GM18498 (cell line): ENCODE data around the gene GDE1.

Source experiments
- ATAC-seq: cut with Tn5 transposase; IDR thresholded peaks from one replicate; pipeline ENCODE4 v1.9.1; 2021; ENCODE audit warnings: mild to moderate bottlenecking, moderate library complexity; ENCODE audit not compliant: unreplicated experiment

Gene GDE1

DNA sequence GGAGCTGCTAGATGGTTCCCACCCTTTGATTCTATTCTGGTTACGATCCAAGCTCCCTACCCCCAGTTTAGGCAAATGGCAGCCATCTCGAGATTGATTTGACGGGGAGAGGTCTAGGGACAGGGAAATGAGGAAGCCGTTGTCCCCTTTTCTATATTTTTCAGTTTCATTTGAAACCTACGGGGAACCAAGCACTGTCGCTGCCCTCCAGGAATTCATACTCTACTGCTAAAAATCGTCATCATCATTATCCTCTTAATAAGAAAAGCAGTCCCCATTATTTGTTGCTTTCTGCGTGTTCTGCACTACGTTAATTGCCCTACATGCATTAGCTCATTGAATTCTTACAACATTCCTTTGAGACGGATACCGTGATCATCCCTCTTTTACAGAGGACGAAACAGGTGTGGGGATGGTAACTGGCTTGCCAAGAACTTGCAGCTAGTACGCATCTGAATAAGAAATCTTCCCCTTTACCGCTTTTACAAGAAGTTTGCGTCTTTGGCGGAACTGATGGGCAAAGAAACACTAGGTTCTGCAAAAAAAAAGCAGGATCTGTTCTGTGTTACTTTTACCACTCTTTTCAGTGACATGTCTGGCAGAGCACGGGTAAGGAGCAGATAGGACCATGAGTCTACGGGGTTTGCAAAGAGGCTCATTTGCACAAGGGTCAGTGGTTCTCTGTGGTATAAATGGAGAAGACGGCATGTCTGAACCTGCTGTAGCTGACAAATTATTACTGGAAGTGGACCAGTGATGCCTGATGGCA is 2.9 kb upstream of the GDE1 start:
- peak; percentile 30 for ATAC-seq

DNA sequence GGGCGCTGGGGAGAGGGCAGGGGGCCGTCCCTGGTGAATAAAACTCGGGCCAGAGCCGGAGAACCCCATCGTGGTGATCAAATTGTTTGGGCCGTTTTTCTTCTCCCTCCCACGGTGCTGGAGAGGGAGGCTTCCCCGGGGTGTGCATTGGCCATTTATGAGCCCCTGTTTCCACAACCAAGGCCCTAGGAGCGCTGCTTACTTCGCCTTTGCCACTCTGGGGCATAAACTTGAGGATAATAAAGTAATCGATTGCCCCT is 2.4 kb upstream of the GDE1 start:
- ATAC-seq, result no peak

DNA sequence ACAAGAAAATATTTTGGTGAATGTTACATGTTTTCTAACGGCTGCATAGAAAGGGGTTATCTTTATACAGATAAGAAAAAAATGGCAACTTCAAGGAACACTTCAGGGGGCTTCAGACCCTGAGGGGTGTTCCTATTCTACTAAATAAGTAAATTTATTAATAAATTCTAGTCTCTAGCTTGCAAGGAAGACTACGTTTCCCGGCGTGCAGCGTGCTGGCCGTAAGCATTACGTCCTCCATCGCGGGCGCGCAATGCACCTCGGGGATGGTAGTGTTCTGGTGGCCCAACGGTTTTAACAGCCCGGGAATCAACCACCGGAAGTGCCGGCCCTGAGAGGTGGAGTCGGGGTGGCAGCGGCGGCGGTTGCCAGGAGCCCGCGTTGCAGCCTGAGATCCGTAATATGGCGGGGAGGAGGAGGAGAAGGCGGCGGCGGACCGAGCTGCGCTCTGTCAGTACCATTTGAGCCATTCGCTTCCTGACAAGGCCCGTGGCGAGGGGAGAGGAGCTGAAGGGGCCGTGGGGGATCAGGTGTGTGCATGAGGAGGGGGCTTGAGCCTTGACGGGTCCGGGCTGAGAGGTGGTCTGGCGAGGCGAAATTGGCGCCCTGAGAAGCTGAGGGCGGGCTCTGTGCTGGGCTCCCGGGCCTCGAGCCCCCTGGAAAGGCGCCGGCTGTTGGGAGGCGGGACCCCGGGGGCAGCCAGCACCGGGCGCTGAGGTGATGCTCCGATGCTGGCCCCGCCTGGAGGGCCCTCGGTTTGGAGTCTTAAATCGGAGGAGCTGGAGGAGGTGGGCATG is 1.9 kb upstream of the GDE1 start, which contains the start of gene CCP110:
TSS of gene CCP110 (plus strand) at position 384 of the 797 bp plus-strand sequence. CDS start 3,940 bp downstream, outside the sequence.
- peak; percentile 72 for ATAC-seq

DNA sequence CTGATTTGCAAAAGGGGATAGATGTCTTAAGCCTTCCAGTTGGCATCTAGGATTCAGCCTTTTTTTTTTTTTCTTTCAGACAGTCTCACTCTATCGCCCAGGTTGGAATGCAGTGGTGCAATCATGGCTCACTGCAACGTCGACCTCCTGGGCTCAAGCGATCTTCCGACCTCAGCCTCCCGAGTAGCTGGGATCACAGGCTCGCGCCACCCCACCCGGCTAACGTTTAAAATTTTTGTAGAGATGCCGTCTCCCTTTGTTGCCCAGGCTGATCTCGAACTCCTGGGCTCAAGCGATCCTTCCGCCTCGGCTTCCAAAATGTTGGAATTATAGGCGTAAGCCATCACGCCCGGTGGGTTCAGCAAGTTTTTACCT is 1.3 kb upstream of the GDE1 start:
- ATAC-seq, result no peak

DNA sequence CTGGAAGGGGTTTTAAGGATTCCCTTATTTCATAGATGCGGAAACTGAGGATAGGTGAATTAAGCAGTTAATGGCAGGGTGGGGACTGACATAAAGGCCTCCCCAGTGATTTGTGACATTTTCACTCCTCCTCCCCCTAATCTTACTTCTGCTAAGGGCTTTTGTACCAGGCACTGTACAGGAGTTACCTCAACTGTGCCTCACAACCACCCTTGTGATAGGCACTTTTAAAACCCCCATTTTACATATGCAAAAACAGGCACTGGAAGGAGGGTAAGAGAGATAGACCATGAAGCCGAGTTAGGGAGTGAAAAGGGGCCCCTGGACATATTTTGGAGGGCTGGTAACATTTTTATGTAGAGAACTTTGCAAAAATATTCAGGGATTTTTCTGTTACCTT is 862 bp upstream of the GDE1 start:
- no peak for ATAC-seq

DNA sequence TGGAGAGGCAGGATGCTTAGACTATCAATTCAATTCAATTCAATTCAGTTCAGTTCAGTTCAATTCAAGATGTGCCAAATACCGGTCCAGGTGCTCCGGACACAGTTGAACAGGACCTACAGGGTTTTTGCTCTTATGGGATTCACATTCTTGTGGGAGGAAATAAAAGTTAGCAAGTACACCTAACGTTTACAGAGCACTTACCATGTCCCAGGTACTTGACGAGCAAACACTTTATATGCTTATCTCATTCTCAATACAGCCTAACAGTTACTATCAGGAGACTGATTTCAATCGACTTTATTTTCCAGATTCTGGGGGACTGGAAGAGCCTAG is 467 bp upstream of the GDE1 start:
- ATAC-seq, result no peak

DNA sequence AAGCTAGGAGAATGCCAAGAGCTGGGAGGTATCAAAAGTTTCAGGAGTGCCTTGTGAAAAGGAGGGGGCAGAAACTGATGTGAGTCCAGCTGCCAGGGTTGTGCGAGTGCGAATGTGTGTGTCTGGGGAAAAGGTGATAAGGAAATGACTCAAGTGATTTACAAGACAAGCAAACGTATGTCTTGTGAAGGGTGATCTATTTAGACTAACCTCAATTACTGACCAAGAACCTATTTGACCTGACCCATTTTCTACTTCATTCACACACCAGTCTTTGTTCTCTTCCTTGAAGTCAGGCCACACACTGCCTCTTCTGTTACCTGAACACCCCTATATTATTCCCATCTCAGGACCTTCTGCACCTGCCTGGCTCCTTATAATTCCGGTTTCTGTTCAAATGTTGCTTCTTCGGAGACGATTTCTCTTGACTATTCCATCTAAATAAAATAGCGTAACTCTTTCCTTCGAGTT is 1.0 kb downstream of the GDE1 start:
- no peak for ATAC-seq

DNA sequence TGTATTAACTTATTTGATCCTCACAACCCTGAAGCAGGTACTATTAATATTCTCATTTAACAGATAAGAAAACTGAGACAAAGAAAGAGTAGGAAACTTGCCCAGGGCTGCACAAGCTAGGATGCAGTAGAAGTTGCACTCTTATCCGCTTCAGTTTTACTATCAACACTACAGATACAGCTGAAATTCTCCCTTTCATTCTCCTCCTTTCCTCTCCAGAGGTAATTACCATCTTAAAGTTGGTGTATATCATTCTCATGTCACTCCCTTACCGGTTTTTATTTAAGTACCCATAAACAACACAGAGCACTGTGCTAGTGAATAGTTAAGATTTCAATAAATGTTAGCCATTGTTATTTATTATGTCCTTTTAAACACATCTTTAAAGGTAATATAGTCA is 3.5 kb downstream of the GDE1 start:
- ATAC-seq, result no peak

DNA sequence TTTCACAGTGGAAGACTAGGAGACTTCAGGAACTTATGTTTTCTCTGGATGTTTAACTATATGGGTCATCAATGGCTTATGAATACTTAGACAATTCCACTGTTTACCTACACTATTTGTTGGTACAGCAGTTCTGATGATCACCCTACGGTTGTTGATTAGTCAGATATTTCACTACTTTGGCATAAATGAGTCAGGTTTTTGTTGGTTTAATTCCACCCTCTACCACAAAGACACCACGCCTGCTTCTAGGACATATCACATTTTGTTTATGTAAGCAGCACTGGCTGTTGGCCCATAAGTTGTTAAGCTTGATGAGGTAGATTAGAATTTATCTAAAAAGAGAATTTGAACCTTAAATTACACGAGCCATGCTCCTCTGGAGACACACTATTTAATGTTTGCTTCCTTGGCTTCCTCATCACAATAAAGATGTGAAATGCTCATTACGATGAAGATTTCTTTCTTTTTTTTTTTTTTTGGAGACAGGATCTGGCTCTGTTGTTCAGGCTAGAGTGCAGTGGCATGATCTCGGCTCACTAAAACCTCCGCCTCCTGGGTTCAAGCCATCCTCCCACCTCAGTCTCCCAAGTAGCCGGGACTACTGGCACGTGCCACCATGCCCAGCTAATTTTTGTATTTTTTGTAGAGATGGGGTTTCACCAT is 4.3 kb downstream of the GDE1 start:
- no peak for ATAC-seq

DNA sequence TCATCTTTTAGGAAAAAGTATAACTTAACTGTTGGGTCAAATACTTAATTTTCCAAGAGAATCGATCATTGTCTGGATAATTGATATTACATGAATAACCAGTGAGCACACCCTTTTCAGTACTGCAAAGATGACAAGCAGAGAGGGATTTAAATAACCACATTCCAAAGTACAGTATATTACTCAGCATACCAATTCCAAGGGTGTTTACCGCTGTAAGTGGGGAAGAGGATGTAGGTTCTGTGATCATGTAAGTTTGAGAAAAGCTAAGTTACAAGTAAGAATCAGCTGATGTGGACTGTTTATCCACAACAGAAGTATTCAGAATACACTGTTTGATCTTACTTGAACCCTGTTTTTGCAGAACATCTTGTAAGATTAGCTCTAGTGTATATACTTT is 6.1 kb downstream of the GDE1 start:
- no peak for ATAC-seq

DNA sequence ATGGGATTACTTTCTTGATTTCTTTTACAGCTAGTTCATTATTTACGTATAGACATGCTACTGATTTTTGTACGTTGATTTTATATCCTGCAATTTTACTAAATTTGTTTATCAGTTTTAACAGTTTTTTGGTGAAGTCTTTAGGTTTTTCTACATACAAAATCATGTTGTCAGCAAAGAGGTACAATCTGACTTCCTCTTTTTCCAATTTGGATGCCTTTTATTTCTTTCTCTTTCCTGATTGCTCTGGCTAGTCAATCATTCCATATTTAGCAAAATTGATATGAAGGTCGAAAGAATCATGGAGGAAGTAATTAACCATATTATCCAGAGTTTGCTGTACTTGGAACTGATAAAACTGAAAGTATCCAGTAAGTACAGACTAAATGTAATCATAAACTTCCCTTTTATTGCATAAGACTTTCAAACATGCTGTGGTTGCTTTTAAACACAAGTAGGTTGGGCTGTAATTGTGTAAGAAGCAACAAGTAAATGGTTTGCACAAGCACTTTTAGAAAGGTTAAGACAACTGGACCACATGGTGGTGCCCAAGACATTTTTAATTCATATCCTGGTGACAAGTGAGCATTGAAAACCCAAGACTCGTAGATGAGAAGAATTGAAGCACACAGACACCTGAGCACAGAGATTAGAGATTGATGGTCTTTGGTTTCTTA is 8.4 kb downstream of the GDE1 start:
- ATAC-seq, result no peak

DNA sequence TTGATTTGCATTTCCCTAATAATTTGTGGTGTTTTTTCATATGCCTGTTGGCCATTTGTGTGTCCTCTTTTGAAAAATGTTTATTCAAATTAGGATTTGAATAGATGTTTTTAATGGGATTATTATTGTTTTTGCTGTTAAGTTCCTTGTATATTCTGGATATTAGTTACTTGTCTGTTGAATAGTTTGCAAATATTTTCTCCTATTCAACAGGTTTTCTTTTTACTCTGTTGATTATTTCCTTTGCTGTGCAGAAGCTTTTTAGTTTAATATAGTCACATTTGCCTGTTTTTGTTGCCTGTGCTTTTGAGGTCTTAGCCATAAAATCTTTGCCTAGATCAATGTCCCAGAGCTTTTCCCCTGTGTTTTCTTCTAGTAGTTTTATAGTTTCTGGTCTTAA is 9.6 kb downstream of the GDE1 start:
- no peak for ATAC-seq

DNA sequence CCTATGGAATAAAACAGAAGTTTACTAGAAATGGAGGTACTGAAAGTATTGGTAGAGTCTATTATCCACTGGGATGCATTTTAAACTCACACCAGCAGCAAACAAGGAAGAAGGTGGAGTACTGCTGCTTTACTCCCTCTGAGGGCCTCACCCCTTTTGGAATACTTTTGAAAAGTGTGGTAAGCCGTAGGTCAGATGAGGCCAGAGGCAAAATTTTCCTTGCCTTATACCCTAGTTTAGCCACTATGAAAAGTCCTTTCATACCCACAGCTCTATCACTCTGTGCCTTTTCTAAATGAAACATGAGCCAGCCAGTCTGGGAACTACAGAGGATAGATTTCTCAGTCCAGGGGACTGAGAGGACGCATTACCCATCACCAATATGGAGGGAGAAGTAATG is 14.0 kb downstream of the GDE1 start:
- ATAC-seq, result no peak

DNA sequence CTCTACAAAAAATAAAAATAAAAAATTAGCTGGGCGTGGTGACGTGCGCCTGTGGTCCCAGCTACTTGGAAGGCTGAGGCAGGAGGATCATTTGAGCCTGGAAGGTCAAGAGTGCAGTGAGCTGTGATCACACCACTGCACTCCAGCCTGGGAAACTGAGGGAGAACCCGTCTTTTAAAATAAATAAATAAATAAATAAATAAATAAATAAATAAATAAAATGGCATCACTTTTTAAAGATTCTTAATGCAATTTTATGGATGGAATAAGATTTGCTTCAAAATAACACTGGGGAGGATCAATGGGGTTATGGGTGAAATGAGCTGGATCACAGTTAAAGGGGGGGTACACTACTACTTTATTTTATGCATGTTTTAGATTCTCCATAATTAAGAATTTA is 14.9 kb downstream of the GDE1 start:
- ATAC-seq, result no peak

DNA sequence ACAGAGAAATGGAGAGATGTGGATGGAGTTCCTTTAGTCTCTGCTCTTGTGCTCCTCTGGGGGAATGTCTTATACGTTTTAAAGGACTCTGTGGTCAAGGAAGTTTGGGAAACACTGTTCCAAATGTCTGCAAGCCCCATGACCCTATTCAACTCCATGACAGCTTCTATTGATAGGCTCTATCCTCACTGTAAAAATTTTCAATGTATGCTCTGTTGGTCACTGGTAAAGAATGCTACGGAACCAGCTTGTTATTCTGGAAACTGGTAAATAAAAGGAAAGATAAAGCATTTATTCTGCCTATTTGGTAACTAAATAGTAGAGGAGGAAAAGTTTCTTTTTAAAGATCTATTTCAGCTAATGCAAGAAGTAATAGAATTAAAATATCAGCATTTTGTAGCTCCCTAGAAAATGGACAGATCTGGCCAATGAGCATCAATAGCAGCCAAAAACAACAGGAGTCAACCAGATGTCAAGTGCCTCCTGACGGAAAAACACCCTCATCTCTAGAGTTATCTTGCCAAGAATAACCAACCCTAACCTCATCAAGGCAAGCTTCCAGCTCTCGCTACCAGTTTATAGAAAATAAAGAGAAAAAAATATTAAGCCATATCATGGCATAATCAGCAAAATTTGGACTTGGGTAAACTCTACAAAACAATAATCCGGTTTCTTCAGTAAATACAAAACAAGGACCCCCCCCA is 16.1 kb downstream of the GDE1 start:
- no peak for ATAC-seq

DNA sequence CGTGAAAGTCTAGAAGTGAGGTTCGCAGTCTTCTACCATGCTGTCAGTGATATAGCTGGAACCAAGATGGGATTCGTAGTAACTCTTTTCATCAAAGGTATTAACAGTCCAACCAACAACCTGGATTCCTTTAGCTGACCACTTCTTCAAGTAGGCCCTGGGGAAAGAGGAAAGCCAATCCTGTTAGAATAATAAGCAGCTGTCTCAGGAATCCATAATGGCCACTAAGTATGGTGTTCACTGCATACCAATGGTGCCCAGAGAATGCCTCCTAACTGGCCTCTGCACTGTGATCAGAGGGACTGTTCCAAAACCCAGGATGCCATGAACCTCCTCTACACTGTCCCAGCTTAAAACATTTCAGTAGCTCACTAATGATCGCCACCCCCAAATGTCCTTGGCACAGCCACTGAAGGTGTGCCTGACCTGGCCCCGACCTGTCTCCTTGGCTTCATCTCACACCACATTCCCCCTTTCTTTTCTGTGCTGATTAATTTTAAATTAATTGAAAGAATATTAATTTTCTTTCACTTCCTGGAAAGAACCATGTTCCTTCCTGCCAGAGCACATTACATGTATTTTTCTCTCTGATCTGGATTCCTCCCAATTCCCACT is 18.3 kb downstream of the GDE1 start:
- ATAC-seq, result no peak

DNA sequence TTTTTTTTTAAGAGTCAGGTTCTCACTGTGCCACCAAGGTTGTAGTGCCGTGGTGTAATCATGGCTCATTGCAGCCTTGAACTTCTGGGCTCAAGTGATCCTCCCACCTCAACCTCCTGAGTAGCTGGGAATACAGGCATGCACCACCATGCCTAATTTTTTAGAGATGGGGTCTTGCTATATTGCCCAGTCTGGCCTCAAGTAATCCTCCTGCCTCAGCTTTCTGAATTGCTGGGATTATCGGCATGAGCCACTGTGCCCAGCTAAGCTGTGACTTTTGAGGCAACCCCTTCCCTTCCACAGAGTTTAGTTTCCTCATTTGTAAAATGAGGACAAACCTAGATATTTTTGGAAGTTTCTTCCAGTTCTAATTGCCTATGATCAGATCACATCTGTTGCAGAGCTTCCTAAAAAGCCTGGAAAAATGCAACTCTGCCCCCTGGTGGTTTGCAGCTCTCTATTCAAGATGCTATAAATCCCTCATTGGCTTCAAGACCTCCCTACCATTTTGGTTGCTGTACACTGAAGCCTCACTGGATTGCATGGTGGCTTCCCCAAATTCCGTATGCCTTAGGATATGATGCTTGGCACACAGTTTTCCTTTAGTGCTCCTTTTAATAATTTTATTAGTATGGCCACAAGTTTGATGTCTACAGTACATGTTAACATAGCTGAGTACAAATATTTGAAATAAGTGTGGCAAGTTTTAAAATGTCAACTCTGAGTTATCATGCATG is 19.3 kb downstream of the GDE1 start:
- ATAC-seq, result no peak

DNA sequence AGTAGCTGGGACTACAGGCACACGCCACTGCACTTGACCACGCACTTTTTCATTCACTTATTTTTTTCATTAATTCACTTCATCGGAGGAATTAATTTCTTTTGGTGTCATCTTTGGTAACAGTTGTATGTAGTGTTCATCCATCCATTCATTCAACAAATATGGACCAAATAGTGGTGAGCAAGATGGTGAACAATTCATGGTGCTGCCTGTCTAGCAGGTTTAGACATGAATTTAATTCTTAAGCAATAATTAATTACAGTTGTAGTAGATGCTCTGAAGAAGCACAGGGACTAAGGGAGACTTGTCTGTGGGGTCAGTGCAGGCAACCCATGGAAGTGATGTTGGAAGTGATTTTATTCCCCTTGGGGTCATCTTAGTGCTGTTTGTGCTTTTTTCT is 22.4 kb downstream of the GDE1 start:
- no peak for ATAC-seq

DNA sequence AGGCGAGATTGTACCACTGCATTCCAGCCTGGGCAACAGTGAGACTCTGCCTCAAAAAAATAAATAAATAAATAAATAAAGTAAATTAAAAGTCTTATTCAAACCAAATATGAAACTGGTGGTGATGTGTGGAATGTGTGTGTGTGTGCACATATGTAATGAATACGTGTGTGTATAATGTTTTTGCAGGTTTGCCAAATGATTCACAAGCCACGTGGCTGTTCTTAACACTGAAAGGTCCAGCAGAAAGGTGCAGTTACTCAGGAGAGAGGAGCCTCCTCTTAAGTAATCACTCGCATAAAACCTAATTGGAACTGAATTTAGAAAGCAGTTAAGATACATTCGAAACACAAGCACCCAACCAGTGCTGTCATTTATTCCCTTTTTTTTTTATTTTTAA is 22.9 kb downstream of the GDE1 start:
- ATAC-seq, result no peak

DNA sequence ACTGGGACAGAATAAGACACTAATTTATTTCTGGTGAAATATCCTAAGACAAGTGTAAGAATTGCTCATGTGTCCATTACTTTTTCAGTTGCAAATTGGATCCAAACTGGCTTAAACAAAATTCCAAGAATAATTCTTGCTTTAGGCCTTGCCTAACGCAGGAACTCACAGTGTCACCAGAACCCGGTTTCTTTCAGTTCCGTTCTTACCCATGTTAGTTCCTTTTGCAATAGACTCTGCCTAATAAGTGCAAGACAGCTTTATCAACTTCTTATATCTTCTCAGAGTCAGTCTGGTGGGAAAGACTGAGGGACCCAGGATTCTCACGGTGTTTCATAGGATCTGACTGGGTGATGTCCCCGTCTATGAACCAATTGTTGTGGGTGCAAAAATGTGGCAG is 24.7 kb downstream of the GDE1 start:
- ATAC-seq, result no peak
